ENCODE measurements around the gene METTL16.

The METTL16 gene

GRCh38 chr17:2369551-2370210 lies 142.0 kb downstream of the METTL16 start:
- H3K27ac ChIP-seq: no peak overlapping the region
- TF ChIP-seq ZFX (IDR thresholded peaks at IDR 0.05): no peak
- no peak for TF ChIP-seq CTCF (conservative IDR thresholded peaks at IDR 0.05)

GRCh38 chr17:2369039-2369438 lies 142.6 kb downstream of the METTL16 start:
- no peak overlapping the region for H3K27ac ChIP-seq
- TF ChIP-seq ZFX (IDR thresholded peaks at IDR 0.05) (no peak), CTCF (conservative IDR thresholded peaks at IDR 0.05) (no peak)

- H3K27ac ChIP-seq: no peak overlapping the region
- TF ChIP-seq ZFX (IDR thresholded peaks at IDR 0.05): no peak
- no peak for TF ChIP-seq CTCF (conservative IDR thresholded peaks at IDR 0.05)
Measured at GRCh38 chr17:2368359-2368758, 143.3 kb downstream of the METTL16 start.

- H3K27ac ChIP-seq: no peak overlapping the region
- TF ChIP-seq CTCF (conservative IDR thresholded peaks at IDR 0.05): no peak
- no peak for TF ChIP-seq ZFX (IDR thresholded peaks at IDR 0.05)
Measured at GRCh38 chr17:2366747-2367494, 144.8 kb downstream of the METTL16 start.

Measured in C4-2B (cell line).